MM.1S (cell line): ENCODE measurements around the gene TLCD5.

Experiments used
- DNase-seq: peaks from one replicate; pipeline ENCODE4 v3.0.0-alpha.2; 2015
- H2AFZ ChIP-seq: fragments of 300-600 bp; sonication (generic); 2 replicates; pipeline ENCODE4 v1.6.0; 2016; ENCODE audit warnings: antibody characterized with exemption, low read length
- H3F3A ChIP-seq: fragments of 300-600 bp; sonication (generic); 2 replicates; pipeline ENCODE4 v1.6.1; 2016; ENCODE audit warnings: mild to moderate bottlenecking, antibody characterized with exemption, low read length, moderate library complexity, mixed read lengths; ENCODE audit not compliant: insufficient read depth
- H3K27ac ChIP-seq: fragments of 300-600 bp; sonication (generic); 2 replicates; pipeline ENCODE4 v1.5.1; 2016; ENCODE audit warnings: mild to moderate bottlenecking, low read length
- H3K27me3 ChIP-seq: fragments of 300-600 bp; sonication (generic); replicated peaks from 2 replicates; pipeline ENCODE4 v1.6.0; 2016; ENCODE audit warnings: low read length; ENCODE audit not compliant: insufficient read depth
- H3K36me3 ChIP-seq: fragments of 300-600 bp; sonication (generic); replicated peaks from 2 replicates; pipeline ENCODE4 v1.6.1; 2016; ENCODE audit warnings: mild to moderate bottlenecking, low read length, mixed read lengths; ENCODE audit not compliant: insufficient read depth
- H3K4me1 ChIP-seq: fragments of 300-600 bp; sonication (generic); 2 replicates; pipeline ENCODE4 v1.6.1; 2016; ENCODE audit warnings: low read length, mixed read lengths
- H3K4me2 ChIP-seq: fragments of 300-600 bp; sonication (generic); 2 replicates; pipeline ENCODE4 v1.6.0; 2016; ENCODE audit warnings: low read depth, low read length
- H3K4me3 ChIP-seq: fragments of 300-600 bp; sonication (generic); 2 replicates; pipeline ENCODE4 v1.5.1; 2016; ENCODE audit warnings: low read length, mixed read lengths
- H3K79me2 ChIP-seq: fragments of 300-600 bp; sonication (generic); 2 replicates; pipeline ENCODE4 v1.6.1; 2016; ENCODE audit warnings: mixed run types, low read length, mixed read lengths
- H3K9ac ChIP-seq: fragments of 300-600 bp; sonication (generic); 2 replicates; pipeline ENCODE4 v1.6.1; 2016; ENCODE audit warnings: low read length, mixed read lengths
- H3K9me2 ChIP-seq: fragments of 300-600 bp; sonication (generic); replicated peaks from 2 replicates; pipeline ENCODE4 v1.6.1; 2016; ENCODE audit warnings: mild to moderate bottlenecking, low read length, mixed read lengths; ENCODE audit not compliant: insufficient read depth
- H3K9me3 ChIP-seq: fragments of 300-600 bp; sonication (generic); replicated peaks from 2 replicates; pipeline ENCODE4 v1.6.1; 2016; ENCODE audit warnings: mild to moderate bottlenecking, low read length, mixed read lengths; ENCODE audit not compliant: insufficient read depth
- H4K20me1 ChIP-seq: fragments of 300-600 bp; sonication (generic); 2 replicates; pipeline ENCODE4 v1.6.1; 2016; ENCODE audit warnings: mild to moderate bottlenecking, low read length, moderate library complexity, mixed read lengths; ENCODE audit not compliant: insufficient read depth
- EZH2 ChIP-seq: fragments of 300-600 bp; sonication (generic); optimal IDR thresholded peaks from 2 replicates; pipeline ENCODE3; 2017; ENCODE audit warnings: low read depth, mild to moderate bottlenecking, antibody characterized with exemption, low read length, mixed read lengths
- EZH2phosphoT487 ChIP-seq: fragments of 300-600 bp; sonication (generic); IDR thresholded peaks from 2 replicates; pipeline ENCODE4 v1.6.1; 2018; ENCODE audit warnings: antibody characterized with exemption, low read length
- TF ChIP-seq, protein P1 (sequence below): fragments of 300-600 bp; sonication (generic); IDR thresholded peaks from 2 replicates; pipeline ENCODE4 v1.5.1; 2016; ENCODE audit warnings: antibody characterized with exemption, low read length, mixed read lengths

Gene TLCD5

GRCh38 chr11:120296554-120296953 lies 28.5 kb upstream of the TLCD5 start:
- no peaks in the 10 kb centered on the region for H3K4me1 ChIP-seq
- no peaks in the 10 kb centered on the region for H3K36me3 ChIP-seq
- no peaks in the 10 kb centered on the region for H3K9me3 ChIP-seq

DNA sequence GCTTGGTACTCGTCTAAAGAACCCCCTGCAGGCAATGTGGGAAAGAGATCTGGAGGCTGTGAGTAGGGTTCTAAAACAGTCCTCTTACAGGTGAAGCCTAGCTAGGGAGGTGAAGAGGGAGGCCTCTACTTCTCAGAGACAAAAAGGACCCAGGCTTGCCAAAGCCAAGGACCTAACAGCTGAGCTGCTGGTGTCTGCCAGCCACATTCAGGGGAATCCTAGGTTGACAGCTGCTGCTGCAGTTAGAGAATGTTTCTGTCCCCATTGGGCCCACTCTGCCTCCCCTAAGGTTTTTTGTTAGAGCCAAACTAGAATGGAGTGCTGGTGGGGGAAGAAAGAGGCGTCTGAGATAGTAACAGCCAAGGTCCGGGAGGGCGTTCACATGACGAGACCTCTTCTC lies 26.6 kb upstream of the TLCD5 start:
- no peaks in the 10 kb centered on the region for H3K27me3 ChIP-seq
- no peaks in the 10 kb centered on the region for H3K36me3 ChIP-seq
- H3K4me2 ChIP-seq: no peak overlapping the region
- TF ChIP-seq EZH2phosphoT487 (no peak), EZH2 (no peak)
- TF ChIP-seq, protein P1, sequence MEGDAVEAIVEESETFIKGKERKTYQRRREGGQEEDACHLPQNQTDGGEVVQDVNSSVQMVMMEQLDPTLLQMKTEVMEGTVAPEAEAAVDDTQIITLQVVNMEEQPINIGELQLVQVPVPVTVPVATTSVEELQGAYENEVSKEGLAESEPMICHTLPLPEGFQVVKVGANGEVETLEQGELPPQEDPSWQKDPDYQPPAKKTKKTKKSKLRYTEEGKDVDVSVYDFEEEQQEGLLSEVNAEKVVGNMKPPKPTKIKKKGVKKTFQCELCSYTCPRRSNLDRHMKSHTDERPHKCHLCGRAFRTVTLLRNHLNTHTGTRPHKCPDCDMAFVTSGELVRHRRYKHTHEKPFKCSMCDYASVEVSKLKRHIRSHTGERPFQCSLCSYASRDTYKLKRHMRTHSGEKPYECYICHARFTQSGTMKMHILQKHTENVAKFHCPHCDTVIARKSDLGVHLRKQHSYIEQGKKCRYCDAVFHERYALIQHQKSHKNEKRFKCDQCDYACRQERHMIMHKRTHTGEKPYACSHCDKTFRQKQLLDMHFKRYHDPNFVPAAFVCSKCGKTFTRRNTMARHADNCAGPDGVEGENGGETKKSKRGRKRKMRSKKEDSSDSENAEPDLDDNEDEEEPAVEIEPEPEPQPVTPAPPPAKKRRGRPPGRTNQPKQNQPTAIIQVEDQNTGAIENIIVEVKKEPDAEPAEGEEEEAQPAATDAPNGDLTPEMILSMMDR: no peak
- H3K9ac ChIP-seq: no peak overlapping the region
- no peaks in the 10 kb centered on the region for H3K9me3 ChIP-seq
- DNase-seq: no peak
- no peaks in the 10 kb centered on the region for H3K4me1 ChIP-seq
- H3K4me3 ChIP-seq: no peak overlapping the region
- no peak overlapping the region for H3K27ac ChIP-seq
- no peaks in the 10 kb centered on the region; the same call in 1 of the 2 replicates for H4K20me1 ChIP-seq
- H3F3A ChIP-seq: no peaks in the 10 kb centered on the region
- no peaks in the 10 kb centered on the region for H3K9me2 ChIP-seq
- no peak overlapping the region for H2AFZ ChIP-seq
- H3K79me2 ChIP-seq: no peaks in the 10 kb centered on the region

More at GRCh38 chr11:120296554-120296953, 28.5 kb upstream of the TLCD5 start:
- Histone ChIP-seq H3K4me2 (no peak overlapping the region), H4K20me1 (no peaks in the 10 kb centered on the region; the same call in 1 of the 2 replicates), H3K27ac (no peak overlapping the region), H3K9ac (no peak overlapping the region), H2AFZ (no peak overlapping the region), H3K27me3 (no peaks in the 10 kb centered on the region), H3K9me2 (no peaks in the 10 kb centered on the region), H3F3A (no peaks in the 10 kb centered on the region), H3K4me3 (no peak overlapping the region), H3K79me2 (no peaks in the 10 kb centered on the region)
- no peak for DNase-seq
- TF ChIP-seq, protein P1: no peak
- TF ChIP-seq EZH2phosphoT487 (no peak), EZH2 (no peak)

DNA sequence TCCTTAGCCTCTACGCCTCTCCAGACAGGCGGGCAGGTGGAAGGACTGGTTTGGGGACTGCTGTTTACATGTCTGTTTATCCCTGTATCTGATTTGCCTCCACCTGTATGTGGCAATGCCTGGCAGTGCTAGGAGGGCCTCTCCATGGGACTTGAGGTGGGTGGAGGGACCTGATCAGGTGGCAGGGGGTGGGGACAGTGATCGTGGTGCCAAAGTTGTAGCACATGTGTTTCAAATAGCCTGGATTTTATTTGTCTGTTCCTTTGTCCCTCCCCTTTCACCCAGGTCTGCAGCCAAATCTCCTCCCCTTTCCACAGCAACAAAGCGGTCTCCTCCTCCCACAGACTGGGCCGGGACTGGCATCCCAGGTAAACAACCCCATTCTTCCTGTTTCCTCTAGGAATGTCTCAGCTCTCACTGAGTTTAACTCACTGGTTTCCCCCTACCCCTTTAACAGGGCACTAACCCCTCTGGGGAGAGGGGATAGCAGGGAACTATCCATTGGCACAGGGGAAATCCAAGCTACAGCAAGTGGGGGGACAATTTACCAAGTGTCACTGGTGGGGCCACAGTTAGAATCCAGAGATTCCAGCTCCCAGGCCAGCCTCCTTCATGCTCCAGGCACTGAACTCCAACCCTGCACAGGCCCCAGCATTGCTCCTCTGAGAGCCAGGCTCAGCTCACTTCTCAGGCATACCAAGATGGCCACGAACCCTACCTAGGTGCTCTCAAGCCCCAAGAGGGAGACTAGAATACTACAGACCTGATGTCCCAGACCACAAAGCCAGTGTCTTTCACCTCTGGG lies 22.9 kb upstream of the TLCD5 start:
- DNase-seq: no peak
- no peaks in the 10 kb centered on the region for H3F3A ChIP-seq
- H4K20me1 ChIP-seq: no peaks in the 10 kb centered on the region; the same call in 1 of the 2 replicates
- no peaks in the 10 kb centered on the region for H3K9me2 ChIP-seq
- peaks cover 4% of the 10 kb centered on the region; the same call in 1 of the 2 replicates for H3K4me1 ChIP-seq
- H3K27ac ChIP-seq: no peak overlapping the region
- no peaks in the 10 kb centered on the region for H3K9me3 ChIP-seq
- H2AFZ ChIP-seq: no peak overlapping the region
- no peak for TF ChIP-seq EZH2phosphoT487
- TF ChIP-seq, protein P1: no peak
- TF ChIP-seq EZH2: no peak
- H3K27me3 ChIP-seq: no peaks in the 10 kb centered on the region
- no peaks in the 10 kb centered on the region for H3K79me2 ChIP-seq
- H3K4me3 ChIP-seq: no peak overlapping the region
- no peak overlapping the region for H3K4me2 ChIP-seq
- no peak overlapping the region for H3K9ac ChIP-seq
- H3K36me3 ChIP-seq: no peaks in the 10 kb centered on the region
